SK-N-SH (cell line): ENCODE results near the gene MACROD2. TPM values are rescaled to one million over a fixed set of nuclear protein-coding genes. Genes with fewer than 3 reads are reported as not detected.

ENCODE experiments used
- CTCF ChIA-PET: fragments of 300-600, 350-600 bp; formaldehyde crosslinking; extraction: SDS; loops from one replicate; lab custom pipeline; 2021; lab: Yijun Ruan, JAX
- POLR2A ChIA-PET: fragments of 350-600 bp; sonication (Branson Sonifier 250); formaldehyde crosslinking; extraction: SDS; loops from one replicate; lab custom pipeline; 2020; ENCODE audit warnings: antibody characterized with exemption, inconsistent platforms; lab: Yijun Ruan, JAX
- DNase-seq: peaks from one replicate; pipeline ENCODE4 v3.0.0; 2012
- H2AFZ ChIP-seq: fragments of 200-600 bp; sonication (generic); 2 replicates; pipeline ENCODE4 v1.8.1; 2016; ENCODE audit warnings: antibody characterized with exemption, mild to moderate bottlenecking, low read depth
- H3F3A ChIP-seq: fragments of 200-600 bp; sonication (generic); replicated peaks from 2 replicates; pipeline ENCODE3; 2016; ENCODE audit warnings: antibody characterized with exemption, mild to moderate bottlenecking; ENCODE audit not compliant: insufficient read depth
- H3K27ac ChIP-seq, 2 experiments: fragments of 200-500 bp in 1 of 2; fragments of 200-600 bp in 1 of 2; sonication (Bioruptor generic) in 1 of 2; sonication (generic), shearing (Covaris generic) in 1 of 2; 2 replicates each; pipeline versions ENCODE4 v1.5.1 to v1.6.1; 2014 to 2016; ENCODE audit warnings: low read depth in 2 of 2, inconsistent platforms in 1 of 2, low read length in 1 of 2, mild to moderate bottlenecking in 1 of 2, mixed read lengths in 1 of 2
- H3K27me3 ChIP-seq: fragments of 200-600 bp; sonication (generic), shearing (Covaris generic); 2 replicates; pipeline ENCODE4 v1.6.1; 2016; ENCODE audit warnings: mixed run types; ENCODE audit not compliant: insufficient read depth
- H3K36me3 ChIP-seq, 2 experiments: fragments of 200-500 bp in 1 of 2; fragments of 200-600 bp in 1 of 2; sonication (Bioruptor generic) in 1 of 2; sonication (generic) in 1 of 2; replicated peaks in 1 of 2; 2 replicates each; pipeline versions ENCODE3 to v1.5.1; 2014 to 2016; ENCODE audit warnings: low read length in 1 of 2, mild to moderate bottlenecking in 1 of 2; ENCODE audit not compliant: insufficient read depth in 2 of 2, control insufficient read depth in 1 of 2
- H3K4me1 ChIP-seq, 2 experiments: fragments of 200-500 bp in 1 of 2; fragments of 200-600 bp in 1 of 2; sonication (Bioruptor generic) in 1 of 2; sonication (generic), shearing (Covaris generic) in 1 of 2; 2 replicates each; pipeline versions ENCODE4 v1.5.1 to v1.6.1; 2014 to 2016; ENCODE audit warnings: low read depth in 1 of 2, low read length in 1 of 2, mixed run types in 1 of 2; ENCODE audit not compliant: insufficient read depth in 2 of 2, control insufficient read depth in 1 of 2
- H3K4me2 ChIP-seq: fragments of 200-600 bp; sonication (generic), shearing (Covaris generic); 2 replicates; pipeline ENCODE4 v1.6.1; 2017; ENCODE audit warnings: mixed run types
- H3K4me3 ChIP-seq, 2 experiments: fragments of 200-500 bp in 1 of 2; fragments of 200-600 bp in 1 of 2; sonication (Bioruptor generic) in 1 of 2; sonication (generic), shearing (Covaris generic) in 1 of 2; 2 replicates each; pipeline versions ENCODE4 v1.5.1 to v1.8.1; 2014 to 2016; ENCODE audit warnings: low read depth in 2 of 2, inconsistent platforms in 1 of 2, low read length in 1 of 2, mild to moderate bottlenecking in 1 of 2, mixed read lengths in 1 of 2, moderate library complexity in 1 of 2
- H3K79me2 ChIP-seq: fragments of 200-600 bp; sonication (generic); 2 replicates; pipeline ENCODE4 v1.8.1; 2017; ENCODE audit warnings: mild to moderate bottlenecking; ENCODE audit not compliant: insufficient read depth
- H3K9ac ChIP-seq: fragments of 200-600 bp; sonication (generic); 2 replicates; pipeline ENCODE4 v1.6.1; 2017; ENCODE audit warnings: mixed run types
- H3K9me2 ChIP-seq: fragments of 200-600 bp; sonication (generic); 2 replicates; pipeline ENCODE4 v1.6.1; 2017; ENCODE audit warnings: mixed run types
- H3K9me3 ChIP-seq: fragments of 200-600 bp; sonication (generic); 2 replicates; pipeline ENCODE4 v1.6.1; 2017; ENCODE audit warnings: mixed run types, mild to moderate bottlenecking, moderate library complexity
- H4K20me1 ChIP-seq: fragments of 200-600 bp; sonication (generic); 2 replicates; pipeline ENCODE4 v1.6.1; 2017; ENCODE audit warnings: mild to moderate bottlenecking, mixed run types; ENCODE audit not compliant: insufficient read depth
- CHD2 ChIP-seq: fragments of 150-350 bp; IDR thresholded peaks from 2 replicates; pipeline ENCODE4 v1.6.1; 2018; ENCODE audit warnings: low read length; ENCODE audit not compliant: partially characterized antibody
- FOSL2 ChIP-seq: IDR thresholded peaks from 2 replicates; pipeline ENCODE4 v1.4.0; 2012; ENCODE audit warnings: low read depth, mild to moderate bottlenecking, moderate library complexity, borderline replicate concordance
- FOXJ3 ChIP-seq: sonication (generic); formaldehyde crosslinking; IDR thresholded peaks from 2 replicates; pipeline ENCODE4 v1.5.1; 2020; ENCODE audit warnings: mild to moderate bottlenecking, missing genetic modification reagents
- GABPA ChIP-seq: IDR thresholded peaks from 2 replicates; pipeline ENCODE4 v1.4.0; 2012; ENCODE audit warnings: low read depth, mild to moderate bottlenecking
- RAD21 ChIP-seq: IDR thresholded peaks from 2 replicates; pipeline ENCODE4 v1.6.1; 2012; ENCODE audit warnings: mild to moderate bottlenecking, low read length
- RFX5 ChIP-seq: IDR thresholded peaks from 2 replicates; pipeline ENCODE4 v1.6.1; 2012; ENCODE audit warnings: mild to moderate bottlenecking, improper control_type of control experiment, low read length
- SIN3A ChIP-seq: IDR thresholded peaks from 2 replicates; pipeline ENCODE4 v1.6.1; 2012; ENCODE audit warnings: low read depth, mild to moderate bottlenecking, low read length, moderate library complexity, borderline replicate concordance
- SMC3 ChIP-seq: IDR thresholded peaks from 2 replicates; pipeline ENCODE4 v1.6.1; 2012; ENCODE audit warnings: low read depth, low read length, improper control_type of control experiment
- YY1 ChIP-seq: IDR thresholded peaks from 2 replicates; pipeline ENCODE4 v1.4.0; 2012; ENCODE audit warnings: low read depth, mild to moderate bottlenecking
- WGBS: methylation state at CpG from one replicate; pipeline ENCODE4 v1.1.6; 2017; ENCODE audit warnings: low lambda C conversion rate; 5-methylcytosine and 5-hydroxymethylcytosine counted together
- polyA plus RNA-seq, 3 experiments: library from polyadenylated mRNA; depleted of rRNA; stranded (reverse); fragments of >200 nt; gene quantifications; 2 replicates each; pipeline ENCODE4 v1.2.3, GENCODE V29; 2012
- TF ChIP-seq, protein P1 (sequence below): IDR thresholded peaks from 2 replicates; pipeline ENCODE4 v1.4.0; 2012; ENCODE audit warnings: low read depth, borderline replicate concordance
- TF ChIP-seq, protein P2 (sequence below): IDR thresholded peaks from 2 replicates; pipeline ENCODE4; 2012
- TF ChIP-seq, protein P3 (sequence below): fragments of 200-600 bp; sonication (generic); IDR thresholded peaks from 2 replicates; pipeline ENCODE4 v1.6.1; 2017; ENCODE audit warnings: antibody characterized with exemption, mild to moderate bottlenecking, moderate library complexity

Gene MACROD2
- polyA plus RNA-seq, 1 of the 3 experiments (the other 2 are of a cell fraction) = 0.33 TPM

DNA sequence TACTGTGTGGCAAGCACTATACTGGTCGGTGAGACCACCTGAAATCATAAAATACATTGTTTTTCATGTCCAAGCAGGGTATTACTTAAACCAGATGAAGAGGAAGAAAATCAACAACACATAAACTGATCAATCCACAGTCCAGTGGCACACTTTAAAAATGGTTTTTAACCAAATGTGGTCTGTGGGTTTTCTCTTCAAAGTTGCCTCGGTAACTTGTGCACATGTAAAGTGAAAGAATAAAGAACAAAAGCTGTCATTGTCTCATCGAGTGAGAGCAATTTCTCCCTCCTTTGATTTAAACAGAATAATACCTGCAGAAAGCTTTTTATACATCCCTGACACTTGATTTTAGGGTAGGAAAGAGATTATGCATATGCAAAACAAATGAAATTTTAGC is 338.4 kb downstream of the MACROD2 start:
- Histone ChIP-seq H3K27ac (peak overlapping the region in 1 of 2 experiments; percentile 78; a peak in 2 of 4 replicates), H3K27me3 (no peaks in the 10 kb centered on the region), H3K79me2 (no peaks in the 10 kb centered on the region), H4K20me1 (no peaks in the 10 kb centered on the region), H3K36me3 (no peaks in the 10 kb centered on the region), H3K9ac (no peak overlapping the region), H3K4me1 (peaks cover 0 to 5% of the 10 kb centered on the region in 2 experiments; a peak in 2 of 4 replicates), H3K9me2 (no peaks in the 10 kb centered on the region), H3K9me3 (no peaks in the 10 kb centered on the region), H3K4me3 (no peak overlapping the region; a peak in 1 of 4 replicates), H3F3A (no peaks in the 10 kb centered on the region), H3K4me2 (peak overlapping the region; percentile 39; the same call in 1 of the 2 replicates), H2AFZ (no peak overlapping the region)
- WGBS = 72% methylated on average over 3 of the region's 3 CpGs
- ChIA-PET POLR2A (no interaction called here), CTCF (interaction anchor here (0.6 to 2.1 kb wide), 22 partner anchors 11 to 1902 kb away, joined by 3 to 13 read pairs (median 3); no protein-coding TSS in a partner anchor)
- DNase-seq = no peak
- TF ChIP-seq GABPA (no peak), SIN3A (no peak), YY1 (no peak), FOSL2 (no peak)
- TF ChIP-seq, protein P1, sequence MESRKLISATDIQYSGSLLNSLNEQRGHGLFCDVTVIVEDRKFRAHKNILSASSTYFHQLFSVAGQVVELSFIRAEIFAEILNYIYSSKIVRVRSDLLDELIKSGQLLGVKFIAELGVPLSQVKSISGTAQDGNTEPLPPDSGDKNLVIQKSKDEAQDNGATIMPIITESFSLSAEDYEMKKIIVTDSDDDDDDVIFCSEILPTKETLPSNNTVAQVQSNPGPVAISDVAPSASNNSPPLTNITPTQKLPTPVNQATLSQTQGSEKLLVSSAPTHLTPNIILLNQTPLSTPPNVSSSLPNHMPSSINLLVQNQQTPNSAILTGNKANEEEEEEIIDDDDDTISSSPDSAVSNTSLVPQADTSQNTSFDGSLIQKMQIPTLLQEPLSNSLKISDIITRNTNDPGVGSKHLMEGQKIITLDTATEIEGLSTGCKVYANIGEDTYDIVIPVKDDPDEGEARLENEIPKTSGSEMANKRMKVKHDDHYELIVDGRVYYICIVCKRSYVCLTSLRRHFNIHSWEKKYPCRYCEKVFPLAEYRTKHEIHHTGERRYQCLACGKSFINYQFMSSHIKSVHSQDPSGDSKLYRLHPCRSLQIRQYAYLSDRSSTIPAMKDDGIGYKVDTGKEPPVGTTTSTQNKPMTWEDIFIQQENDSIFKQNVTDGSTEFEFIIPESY = no peak
- TF ChIP-seq, protein P2, sequence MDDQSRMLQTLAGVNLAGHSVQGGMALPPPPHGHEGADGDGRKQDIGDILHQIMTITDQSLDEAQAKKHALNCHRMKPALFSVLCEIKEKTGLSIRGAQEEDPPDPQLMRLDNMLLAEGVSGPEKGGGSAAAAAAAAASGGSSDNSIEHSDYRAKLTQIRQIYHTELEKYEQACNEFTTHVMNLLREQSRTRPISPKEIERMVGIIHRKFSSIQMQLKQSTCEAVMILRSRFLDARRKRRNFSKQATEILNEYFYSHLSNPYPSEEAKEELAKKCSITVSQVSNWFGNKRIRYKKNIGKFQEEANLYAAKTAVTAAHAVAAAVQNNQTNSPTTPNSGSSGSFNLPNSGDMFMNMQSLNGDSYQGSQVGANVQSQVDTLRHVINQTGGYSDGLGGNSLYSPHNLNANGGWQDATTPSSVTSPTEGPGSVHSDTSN = no peak

DNA sequence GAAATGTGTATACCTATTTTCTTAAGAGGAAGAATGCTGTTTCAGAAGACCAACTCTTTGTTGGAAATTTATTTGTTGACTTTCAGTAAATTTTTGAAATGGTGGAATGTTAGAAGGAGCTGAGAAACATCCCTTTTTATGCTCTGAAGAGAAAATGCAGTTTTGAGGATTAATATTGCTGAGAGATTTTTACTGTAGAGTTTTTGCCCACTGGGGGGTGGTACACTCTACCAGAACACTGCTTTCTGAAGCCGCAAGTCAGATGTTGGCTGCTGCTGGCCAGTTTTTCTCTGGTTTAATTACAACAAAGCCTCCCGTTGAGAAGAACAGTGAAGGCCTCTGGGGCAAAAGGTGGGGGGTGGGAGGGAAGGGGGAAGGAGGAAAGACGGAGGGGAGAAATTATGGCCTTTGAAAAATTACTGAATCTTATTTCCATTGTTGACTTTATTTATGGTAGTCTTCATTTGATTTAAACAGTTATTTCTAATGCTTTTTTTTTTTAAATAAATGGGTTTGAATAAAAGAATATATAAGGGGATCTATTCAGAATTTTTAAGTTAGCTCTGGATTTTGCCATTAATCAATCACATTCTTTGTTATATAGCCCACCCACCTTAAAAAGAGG is 339.1 kb downstream of the MACROD2 start:
- Histone ChIP-seq H4K20me1 (no peaks in the 10 kb centered on the region), H3K4me1 (peaks cover 0 to 5% of the 10 kb centered on the region in 2 experiments; a peak in 2 of 4 replicates), H3K4me3 (peak overlapping the region in 1 of 2 experiments; percentile 33; a peak in 2 of 4 replicates), H3K4me2 (peak overlapping the region; percentile 39; the same call in 1 of the 2 replicates), H3K9ac (no peak overlapping the region), H3K36me3 (no peaks in the 10 kb centered on the region), H3F3A (no peaks in the 10 kb centered on the region), H3K9me2 (no peaks in the 10 kb centered on the region), H2AFZ (no peak overlapping the region), H3K79me2 (no peaks in the 10 kb centered on the region), H3K27ac (peak overlapping the region in 1 of 2 experiments; percentile 78; a peak in 1 of 4 replicates), H3K9me3 (no peaks in the 10 kb centered on the region), H3K27me3 (no peaks in the 10 kb centered on the region)
- 9% methylated on average over 3 of the region's 3 CpGs for WGBS
- peak; percentile 37 for DNase-seq
- CTCF ChIA-PET = interaction anchor here (0.6 to 2.1 kb wide), 22 partner anchors 12 to 1901 kb away, joined by 3 to 13 read pairs (median 3); no protein-coding TSS in a partner anchor
- POLR2A ChIA-PET = no interaction called here
- TF ChIP-seq, protein P3, sequence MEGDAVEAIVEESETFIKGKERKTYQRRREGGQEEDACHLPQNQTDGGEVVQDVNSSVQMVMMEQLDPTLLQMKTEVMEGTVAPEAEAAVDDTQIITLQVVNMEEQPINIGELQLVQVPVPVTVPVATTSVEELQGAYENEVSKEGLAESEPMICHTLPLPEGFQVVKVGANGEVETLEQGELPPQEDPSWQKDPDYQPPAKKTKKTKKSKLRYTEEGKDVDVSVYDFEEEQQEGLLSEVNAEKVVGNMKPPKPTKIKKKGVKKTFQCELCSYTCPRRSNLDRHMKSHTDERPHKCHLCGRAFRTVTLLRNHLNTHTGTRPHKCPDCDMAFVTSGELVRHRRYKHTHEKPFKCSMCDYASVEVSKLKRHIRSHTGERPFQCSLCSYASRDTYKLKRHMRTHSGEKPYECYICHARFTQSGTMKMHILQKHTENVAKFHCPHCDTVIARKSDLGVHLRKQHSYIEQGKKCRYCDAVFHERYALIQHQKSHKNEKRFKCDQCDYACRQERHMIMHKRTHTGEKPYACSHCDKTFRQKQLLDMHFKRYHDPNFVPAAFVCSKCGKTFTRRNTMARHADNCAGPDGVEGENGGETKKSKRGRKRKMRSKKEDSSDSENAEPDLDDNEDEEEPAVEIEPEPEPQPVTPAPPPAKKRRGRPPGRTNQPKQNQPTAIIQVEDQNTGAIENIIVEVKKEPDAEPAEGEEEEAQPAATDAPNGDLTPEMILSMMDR = peak; percentile 63
- TF ChIP-seq FOXJ3 (CRISPR knock-in tag) (no peak), SMC3 (peak; percentile 69), RFX5 (0 out of 2 replicates have a peak, but pooled peaks have one; percentile 13), CHD2 (no peak), RAD21 (peak; percentile 86)
